HCT116 (cell line): ENCODE measurements around the gene CXCR4. TPM values are rescaled to one million over a fixed set of nuclear protein-coding genes. Genes with fewer than 3 reads are reported as not detected.

ENCODE experiments used
- ATAC-seq: fragments of 200-7000 bp; cut with Tn5 transposase; 2 replicates; pipeline ENCODE4 v1.9.1; 2020; ENCODE audit warnings: mild to moderate bottlenecking, moderate library complexity
- BruUV-seq: library from RNA; stranded (reverse); fragments of 400-500 nt; replicated peaks from 2 replicates; lab custom pipeline; 2021; lab: Mats Ljungman, UMichigan
- CTCF ChIA-PET: fragments of 300-600 bp; sonication (Branson Sonifier 250); formaldehyde crosslinking; loops from one replicate; lab custom pipeline; 2021; ENCODE audit warnings: antibody characterized with exemption; lab: Charles Lee
- POLR2A ChIA-PET: fragments of 300-600, 350-600 bp; sonication (Branson Sonifier 250); formaldehyde crosslinking; loops from one replicate; lab custom pipeline; 2021; ENCODE audit warnings: antibody characterized with exemption; lab: Charles Lee
- RAD21 ChIA-PET, 2 experiments: fragments of 300-600 bp; sonication (Branson Sonifier 250); formaldehyde crosslinking; loops; one replicate each; lab custom pipeline; 2023; ENCODE audit warnings: low total read pairs in 2 of 2; ENCODE audit not compliant: uncharacterized antibody in 2 of 2, unreplicated experiment in 2 of 2, low non-redundant PET in 1 of 2; lab: Charles Lee
- DNase-seq: peaks from one replicate; pipeline ENCODE4 v3.0.0-alpha.2; 2010; ENCODE audit warnings: low read depth, low spot score
- H2AFZ ChIP-seq: fragments of 200-600 bp; shearing (Covaris generic), sonication (generic); 2 replicates; pipeline ENCODE4 v1.6.1; 2017; ENCODE audit warnings: low read depth, mixed run types, mixed read lengths, antibody characterized with exemption, low read length; ENCODE audit not compliant: poor library complexity, severe bottlenecking
- H3K27ac ChIP-seq: 2 replicates; pipeline ENCODE4 v1.5.1; 2012; ENCODE audit warnings: low read depth, low read length
- H3K27me3 ChIP-seq: fragments of 200-600 bp; sonication (generic); 2 replicates; pipeline ENCODE4 v1.6.1; 2016; ENCODE audit warnings: mixed run types, low read length, mixed read lengths; ENCODE audit not compliant: insufficient read depth
- H3K36me3 ChIP-seq, 2 experiments: fragments of 200-500 bp in 1 of 2; fragments of 200-600 bp in 1 of 2; sonication (Bioruptor generic) in 1 of 2; sonication (generic) in 1 of 2; 2 replicates each; pipeline versions ENCODE4 v1.5.1 to v1.6.1; 2014 to 2016; ENCODE audit warnings: low read length in 2 of 2, inconsistent platforms in 1 of 2, mixed read lengths in 1 of 2, mixed run types in 1 of 2; ENCODE audit not compliant: insufficient read depth in 2 of 2, control insufficient read depth in 1 of 2
- H3K4me1 ChIP-seq, 2 experiments: fragments of 200-600 bp in 1 of 2; sonication (generic) in 1 of 2; 2 replicates each; pipeline versions ENCODE4 v1.5.1 to v1.6.1; 2012 to 2017; ENCODE audit warnings: low read length in 2 of 2, inconsistent platforms in 1 of 2, mild to moderate bottlenecking in 1 of 2, mixed read lengths in 1 of 2, mixed run types in 1 of 2, moderate library complexity in 1 of 2; ENCODE audit not compliant: insufficient read depth in 2 of 2, control insufficient read depth in 1 of 2
- H3K4me2 ChIP-seq: fragments of 200-600 bp; sonication (generic); 2 replicates; pipeline ENCODE4 v1.6.1; 2017; ENCODE audit warnings: mixed run types, low read length, mixed read lengths
- H3K4me3 ChIP-seq, 2 experiments: fragments of 200-600 bp in 1 of 2; sonication (generic) in 1 of 2; replicated peaks in 1 of 2; 2 replicates each; pipeline ENCODE4 v1.5.1; 2011 to 2016; ENCODE audit warnings: low read length in 2 of 2, control low read depth in 1 of 2, low read depth in 1 of 2, mild to moderate bottlenecking in 1 of 2, mixed read lengths in 1 of 2, mixed run types in 1 of 2
- H3K79me2 ChIP-seq: fragments of 200-600 bp; sonication (generic); 2 replicates; pipeline ENCODE4 v1.6.1; 2017; ENCODE audit warnings: mild to moderate bottlenecking, mixed run types, low read length, moderate library complexity, mixed read lengths; ENCODE audit not compliant: insufficient read depth
- H3K9ac ChIP-seq: fragments of 200-600 bp; sonication (generic); 2 replicates; pipeline ENCODE4 v1.6.1; 2016; ENCODE audit warnings: low read length, mixed read lengths
- H3K9me2 ChIP-seq: fragments of 200-600 bp; sonication (generic), shearing (Covaris generic); 2 replicates; pipeline ENCODE4 v1.6.1; 2017; ENCODE audit warnings: mixed run types, mild to moderate bottlenecking, moderate library complexity; ENCODE audit not compliant: insufficient read depth
- H3K9me3 ChIP-seq, 2 experiments: fragments of 200-500 bp in 1 of 2; fragments of 200-600 bp in 1 of 2; sonication (Bioruptor generic) in 1 of 2; sonication (generic) in 1 of 2; 2 replicates each; pipeline ENCODE4 v1.6.1; 2014 to 2017; ENCODE audit warnings: low read length in 2 of 2, mixed read lengths in 2 of 2, inconsistent platforms in 1 of 2, low read depth in 1 of 2, mild to moderate bottlenecking in 1 of 2, mixed run types in 1 of 2, moderate library complexity in 1 of 2; ENCODE audit not compliant: control insufficient read depth in 1 of 2, insufficient read depth in 1 of 2
- H4K20me1 ChIP-seq: fragments of 200-600 bp; sonication (generic), shearing (Covaris generic); 2 replicates; pipeline ENCODE4 v1.6.1; 2017; ENCODE audit warnings: mixed run types, mild to moderate bottlenecking, moderate library complexity; ENCODE audit not compliant: insufficient read depth
- CBX3 ChIP-seq: IDR thresholded peaks from 2 replicates; pipeline ENCODE4 v1.6.1; 2012; ENCODE audit warnings: low read depth
- ELF1 ChIP-seq: IDR thresholded peaks from 2 replicates; pipeline ENCODE4 v1.6.1; 2012; ENCODE audit warnings: low read depth, borderline replicate concordance
- EZH2 ChIP-seq: fragments of 200-600 bp; sonication (generic); IDR thresholded peaks from 2 replicates; pipeline ENCODE4 v1.6.1; 2017; ENCODE audit warnings: antibody characterized with exemption, mixed run types
- POLR2A ChIP-seq: IDR thresholded peaks from 2 replicates; pipeline ENCODE4 v1.7.0; 2011; ENCODE audit warnings: borderline replicate concordance; ENCODE audit not compliant: insufficient read depth, insufficient read length; ENCODE audit errors: extremely low read depth
- POLR2AphosphoS5 ChIP-seq: IDR thresholded peaks from 2 replicates; pipeline ENCODE4 v1.6.1; 2011; ENCODE audit warnings: mild to moderate bottlenecking, low read depth, low read length, moderate library complexity
- RAD21 ChIP-seq: IDR thresholded peaks from 2 replicates; pipeline ENCODE4 v1.6.1; 2012; ENCODE audit warnings: low read depth, mild to moderate bottlenecking
- SIN3A ChIP-seq: IDR thresholded peaks from 2 replicates; pipeline ENCODE4 v1.6.1; 2012; ENCODE audit warnings: low read depth
- SP1 ChIP-seq: IDR thresholded peaks from 2 replicates; pipeline ENCODE4 v1.6.1; 2012; ENCODE audit warnings: low read depth
- SRF ChIP-seq: IDR thresholded peaks from 2 replicates; pipeline ENCODE4 v1.6.1; 2012; ENCODE audit warnings: low read depth
- TCF7L2 ChIP-seq: IDR thresholded peaks from 2 replicates; pipeline ENCODE4 v1.7.0; 2011; ENCODE audit warnings: borderline replicate concordance, inconsistent platforms; ENCODE audit not compliant: insufficient read depth, insufficient read length; ENCODE audit errors: extremely low read depth
- YY1 ChIP-seq: IDR thresholded peaks from 2 replicates; pipeline ENCODE4 v1.6.1; 2011; ENCODE audit warnings: low read length, low read depth, moderate library complexity, mild to moderate bottlenecking; ENCODE audit not compliant: insufficient replicate concordance; ENCODE audit errors: extremely low read depth
- ZFX ChIP-seq: fragments of 450-650 bp; IDR thresholded peaks from 2 replicates; pipeline ENCODE4 v1.6.1; 2017
- intact Hi-C: fragments of 100-400 bp; cut with micrococcal nuclease; formaldehyde crosslinking; loops from 2 replicates; pipeline ENCODE4 v1.10.0; 2022
- total RNA-seq: library from RNA; stranded (reverse); gene quantifications from one replicate; pipeline ENCODE4 v1.2.1, GENCODE V29; 2021; ENCODE audit not compliant: unreplicated experiment
- TF ChIP-seq, protein P1 (sequence below): IDR thresholded peaks from 2 replicates; pipeline ENCODE4 v1.6.1; 2012; ENCODE audit warnings: low read depth
- TF ChIP-seq, protein P2 (sequence below): IDR thresholded peaks from 2 replicates; pipeline ENCODE4 v1.6.1; 2012

The CXCR4 gene
- total RNA-seq, 1 experiment from 2014 or later = 1.3 TPM

DNA sequence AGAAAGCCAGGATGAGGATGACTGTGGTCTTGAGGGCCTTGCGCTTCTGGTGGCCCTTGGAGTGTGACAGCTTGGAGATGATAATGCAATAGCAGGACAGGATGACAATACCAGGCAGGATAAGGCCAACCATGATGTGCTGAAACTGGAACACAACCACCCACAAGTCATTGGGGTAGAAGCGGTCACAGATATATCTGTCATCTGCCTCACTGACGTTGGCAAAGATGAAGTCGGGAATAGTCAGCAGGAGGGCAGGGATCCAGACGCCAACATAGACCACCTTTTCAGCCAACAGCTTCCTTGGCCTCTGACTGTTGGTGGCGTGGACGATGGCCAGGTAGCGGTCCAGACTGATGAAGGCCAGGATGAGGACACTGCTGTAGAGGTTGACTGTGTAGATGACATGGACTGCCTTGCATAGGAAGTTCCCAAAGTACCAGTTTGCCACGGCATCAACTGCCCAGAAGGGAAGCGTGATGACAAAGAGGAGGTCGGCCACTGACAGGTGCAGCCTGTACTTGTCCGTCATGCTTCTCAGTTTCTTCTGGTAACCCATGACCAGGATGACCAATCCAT is 2.7 kb downstream of the CXCR4 start (continued):
- TF ChIP-seq, protein P1, sequence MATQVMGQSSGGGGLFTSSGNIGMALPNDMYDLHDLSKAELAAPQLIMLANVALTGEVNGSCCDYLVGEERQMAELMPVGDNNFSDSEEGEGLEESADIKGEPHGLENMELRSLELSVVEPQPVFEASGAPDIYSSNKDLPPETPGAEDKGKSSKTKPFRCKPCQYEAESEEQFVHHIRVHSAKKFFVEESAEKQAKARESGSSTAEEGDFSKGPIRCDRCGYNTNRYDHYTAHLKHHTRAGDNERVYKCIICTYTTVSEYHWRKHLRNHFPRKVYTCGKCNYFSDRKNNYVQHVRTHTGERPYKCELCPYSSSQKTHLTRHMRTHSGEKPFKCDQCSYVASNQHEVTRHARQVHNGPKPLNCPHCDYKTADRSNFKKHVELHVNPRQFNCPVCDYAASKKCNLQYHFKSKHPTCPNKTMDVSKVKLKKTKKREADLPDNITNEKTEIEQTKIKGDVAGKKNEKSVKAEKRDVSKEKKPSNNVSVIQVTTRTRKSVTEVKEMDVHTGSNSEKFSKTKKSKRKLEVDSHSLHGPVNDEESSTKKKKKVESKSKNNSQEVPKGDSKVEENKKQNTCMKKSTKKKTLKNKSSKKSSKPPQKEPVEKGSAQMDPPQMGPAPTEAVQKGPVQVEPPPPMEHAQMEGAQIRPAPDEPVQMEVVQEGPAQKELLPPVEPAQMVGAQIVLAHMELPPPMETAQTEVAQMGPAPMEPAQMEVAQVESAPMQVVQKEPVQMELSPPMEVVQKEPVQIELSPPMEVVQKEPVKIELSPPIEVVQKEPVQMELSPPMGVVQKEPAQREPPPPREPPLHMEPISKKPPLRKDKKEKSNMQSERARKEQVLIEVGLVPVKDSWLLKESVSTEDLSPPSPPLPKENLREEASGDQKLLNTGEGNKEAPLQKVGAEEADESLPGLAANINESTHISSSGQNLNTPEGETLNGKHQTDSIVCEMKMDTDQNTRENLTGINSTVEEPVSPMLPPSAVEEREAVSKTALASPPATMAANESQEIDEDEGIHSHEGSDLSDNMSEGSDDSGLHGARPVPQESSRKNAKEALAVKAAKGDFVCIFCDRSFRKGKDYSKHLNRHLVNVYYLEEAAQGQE = no peak
- TF ChIP-seq SRF = no peak
- TF ChIP-seq SIN3A = no peak
- TF ChIP-seq TCF7L2 = no peak
- no peak for TF ChIP-seq ELF1
- TF ChIP-seq SP1 = no peak
- no peak for TF ChIP-seq RAD21
- TF ChIP-seq POLR2A = no peak
- TF ChIP-seq YY1 = no peak
- TF ChIP-seq EZH2 = no peak

DNA sequence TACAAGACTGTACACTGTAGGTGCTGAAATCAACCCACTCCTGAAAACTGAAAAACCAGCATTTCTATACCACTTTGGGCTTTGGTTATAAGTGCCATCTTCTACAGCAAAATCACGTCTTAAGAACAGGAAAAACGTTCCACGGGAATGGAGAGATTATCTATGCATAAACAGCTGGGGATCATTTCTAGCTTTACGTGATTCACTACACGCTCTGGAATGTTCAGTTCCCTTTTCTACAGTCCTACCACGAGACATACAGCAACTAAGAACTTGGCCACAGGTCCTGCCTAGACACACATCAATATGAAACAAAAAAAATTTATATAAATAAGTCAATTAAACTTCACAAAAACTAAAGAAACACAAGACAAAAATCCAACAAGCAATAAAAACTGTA is 3.6 kb downstream of the CXCR4 start:
- peaks cover 11 to 28% of the 10 kb centered on the region in 2 experiments; a peak in 3 of 4 replicates for H3K4me1 ChIP-seq
- DNase-seq (no peak), ATAC-seq (no peak)
- no peaks in the 10 kb centered on the region for H3K9me2 ChIP-seq
- intact Hi-C loops = loop anchor here (10.0 kb wide), 1 partner anchor 200 kb away; no protein-coding TSS in a partner anchor
- H2AFZ ChIP-seq = no peak overlapping the region
- ChIA-PET RAD21 (no interaction called here), CTCF (no interaction called here), POLR2A (no interaction called here)
- no peaks in the 10 kb centered on the region for H3K9me3 ChIP-seq
- no peak overlapping the region for H3K9ac ChIP-seq
- H3K27ac ChIP-seq = no peak overlapping the region
- H3K79me2 ChIP-seq = no peaks in the 10 kb centered on the region
- H3K4me3 ChIP-seq = no peak overlapping the region
- H3K27me3 ChIP-seq = peaks cover 68% of the 10 kb centered on the region
- H3K4me2 ChIP-seq = no peak overlapping the region
- TF ChIP-seq ZFX (no peak), POLR2AphosphoS5 (no peak), CBX3 (no peak), RAD21 (no peak)
- TF ChIP-seq, protein P2, sequence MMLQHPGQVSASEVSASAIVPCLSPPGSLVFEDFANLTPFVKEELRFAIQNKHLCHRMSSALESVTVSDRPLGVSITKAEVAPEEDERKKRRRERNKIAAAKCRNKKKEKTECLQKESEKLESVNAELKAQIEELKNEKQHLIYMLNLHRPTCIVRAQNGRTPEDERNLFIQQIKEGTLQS = no peak
- no peaks in the 10 kb centered on the region for H4K20me1 ChIP-seq
- H3K36me3 ChIP-seq = no peaks in the 10 kb centered on the region
- BruUV-seq = no TSS peak
